ENCODE measurements around the gene CALY. TPM values are rescaled to one million over a fixed set of nuclear protein-coding genes. Genes with fewer than 3 reads are reported as not detected.
A peak's percentile ranks its signal among the peaks of the same experiment; 100 is the strongest.
"Not testable (repeated sequence)": the region's sequence is repeated elsewhere in the genome, so short reads cannot be mapped to it uniquely, and the experiment has no call there.

CALY gene
- total RNA-seq, 2 experiments from 2014 or later: not detected

- Mint-ChIP-seq H3K4me1 (ENCODE audit: low read depth) (peaks cover 14% of the 10 kb centered on the region), H3K27ac (no peak overlapping the region), H3K9me3 (no peaks in the 10 kb centered on the region), H3K27me3 (ENCODE audit: low read depth) (peaks cover 42% of the 10 kb centered on the region), H3K4me3 (peak overlapping the region; percentile 24), H3K36me3 (ENCODE audit: low read depth) (no peaks in the 10 kb centered on the region)
- peak; percentile 90 for DNase-seq
- CTCF ChIA-PET: interaction anchor here (0.6 to 2.1 kb wide), 42 partner anchors 9 to 476 kb away, joined by 3 to 16 read pairs (median 4); no protein-coding TSS in a partner anchor
- intact Hi-C loops (cut with micrococcal nuclease): loop anchor here (1.0 to 5.0 kb wide), 5 partner anchors 43 to 280 kb away; partner anchors contain the start of gene ECHS1
Measured at GRCh38 chr10:133329491-133330202, 7.0 kb downstream of the CALY start.

- peaks cover 39% of the 10 kb centered on the region for H3K27me3 Mint-ChIP-seq (ENCODE audit: low read depth)
Measured at GRCh38 chr10:133328358-133329343, 8.0 kb downstream of the CALY start.

GRCh38 chr10:133327651-133328357 is 8.9 kb downstream of the CALY start:
- CTCF ChIA-PET: interaction anchor here (1.1 to 1.4 kb wide), 5 partner anchors 9 to 245 kb away, joined by 3 to 5 read pairs (median 3); no protein-coding TSS in a partner anchor
- H3K27me3 Mint-ChIP-seq (ENCODE audit: low read depth): peaks cover 38% of the 10 kb centered on the region
- H3K9me3 Mint-ChIP-seq: no peaks in the 10 kb centered on the region
- H3K27ac Mint-ChIP-seq: no peak overlapping the region
- no peak for DNase-seq
- intact Hi-C loops (cut with micrococcal nuclease): loop anchor here (5.0 kb wide), 1 partner anchor 44 kb away; the partner anchor contains the start of gene ECHS1
- H3K36me3 Mint-ChIP-seq (ENCODE audit: low read depth): no peaks in the 10 kb centered on the region
- peaks cover 14% of the 10 kb centered on the region for H3K4me1 Mint-ChIP-seq (ENCODE audit: low read depth)
- no peak overlapping the region for H3K4me3 Mint-ChIP-seq

More at GRCh38 chr10:133328358-133329343, 8.0 kb downstream of the CALY start:
- Mint-ChIP-seq H3K4me3 (no peak overlapping the region), H3K36me3 (ENCODE audit: low read depth) (no peaks in the 10 kb centered on the region), H3K4me1 (ENCODE audit: low read depth) (peaks cover 14% of the 10 kb centered on the region), H3K27ac (no peak overlapping the region), H3K9me3 (no peaks in the 10 kb centered on the region)
- intact Hi-C loops (cut with micrococcal nuclease): loop anchor here (1.0 to 5.0 kb wide), 5 partner anchors 44 to 281 kb away; partner anchors contain the start of gene ECHS1
- CTCF ChIA-PET: interaction anchor here (0.6 to 2.1 kb wide), 38 partner anchors 8 to 245 kb away, joined by 3 to 16 read pairs (median 4); no protein-coding TSS in a partner anchor
- DNase-seq: no peak

DNA sequence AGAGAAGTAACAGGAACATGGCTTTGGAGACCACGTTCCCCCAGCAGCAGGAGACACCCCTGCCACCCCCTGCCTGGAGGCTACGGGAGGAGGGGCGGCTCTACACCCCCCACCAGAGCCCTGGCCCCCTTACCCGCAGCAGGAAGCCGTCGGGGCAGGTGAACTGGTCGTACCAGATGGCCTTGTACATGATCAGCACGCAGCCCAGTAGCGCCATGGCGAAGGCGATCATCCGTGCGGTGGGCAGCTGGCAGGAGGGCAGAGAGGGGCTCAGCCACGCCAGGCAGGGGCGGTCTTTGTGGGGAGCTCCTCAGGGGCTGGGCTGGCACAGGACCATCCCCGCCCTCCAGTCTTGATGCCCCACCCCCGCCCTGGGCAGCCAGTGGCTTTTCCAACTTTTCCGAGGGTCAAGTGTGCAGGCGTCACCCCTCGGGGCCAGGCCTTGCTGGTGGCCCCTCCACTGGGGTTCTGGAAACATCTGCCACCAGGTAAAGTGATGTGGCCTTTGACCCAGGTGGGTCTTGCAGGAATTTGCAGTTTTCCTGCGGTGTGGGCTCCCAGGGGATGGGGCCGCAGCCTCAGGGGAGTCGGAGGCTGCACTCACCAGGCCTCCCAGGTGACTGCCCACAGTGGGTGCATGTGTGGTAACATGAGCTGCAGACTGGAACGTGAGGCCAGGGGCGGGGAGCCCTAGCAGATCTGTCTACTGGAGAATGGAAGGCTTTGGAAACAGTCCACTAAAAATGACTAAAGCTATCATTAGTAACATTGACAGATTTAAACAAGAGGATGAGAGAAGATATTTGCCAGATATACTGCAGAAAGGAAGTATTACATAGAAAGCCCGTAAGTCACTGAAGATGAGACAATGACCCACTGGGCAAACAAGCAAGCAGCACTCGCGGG is 9.7 kb downstream of the CALY start:
- peaks cover 14% of the 10 kb centered on the region for H3K4me1 Mint-ChIP-seq (ENCODE audit: low read depth)
- H3K27ac Mint-ChIP-seq: no peak overlapping the region
- intact Hi-C loops (cut with micrococcal nuclease): loop anchor here (5.0 kb wide), 1 partner anchor 45 kb away; the partner anchor contains the start of gene ECHS1
- peaks cover 33% of the 10 kb centered on the region for H3K27me3 Mint-ChIP-seq (ENCODE audit: low read depth)
- no peaks in the 10 kb centered on the region for H3K9me3 Mint-ChIP-seq
- no peaks in the 10 kb centered on the region for H3K36me3 Mint-ChIP-seq (ENCODE audit: low read depth)
- DNase-seq: no peak
- CTCF ChIA-PET: interaction anchor here (1.1 to 1.4 kb wide), 3 partner anchors 12 to 38 kb away, joined by 3 read pairs; no protein-coding TSS in a partner anchor
- no peak overlapping the region for H3K4me3 Mint-ChIP-seq

DNA sequence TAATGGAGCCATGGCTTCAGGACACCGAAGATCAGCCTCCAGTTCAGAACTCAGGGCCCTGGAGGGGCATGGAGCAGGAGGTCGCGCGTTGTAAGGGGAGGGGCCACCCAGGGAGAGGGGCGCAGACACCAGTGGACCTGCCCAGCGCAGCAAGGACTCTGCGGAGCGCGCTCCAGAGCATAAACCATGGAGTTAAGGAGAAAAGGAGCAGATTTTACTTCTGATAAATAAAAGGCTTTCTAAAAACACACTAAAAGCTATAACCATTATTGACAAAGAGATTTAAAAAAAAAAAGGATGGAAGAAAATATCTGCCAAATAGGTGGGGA is 10.5 kb downstream of the CALY start:
- intact Hi-C loops (cut with micrococcal nuclease): loop anchor here (5.0 kb wide), 1 partner anchor 46 kb away; the partner anchor contains the start of gene ECHS1
- DNase-seq: no peak
- Mint-ChIP-seq H3K36me3 (ENCODE audit: low read depth) (no peaks in the 10 kb centered on the region), H3K9me3 (no peaks in the 10 kb centered on the region), H3K4me3 (no peak overlapping the region), H3K27me3 (ENCODE audit: low read depth) (peaks cover 33% of the 10 kb centered on the region), H3K4me1 (ENCODE audit: low read depth) (peaks cover 14% of the 10 kb centered on the region), H3K27ac (no peak overlapping the region)
- CTCF ChIA-PET: no interaction called here

DNA sequence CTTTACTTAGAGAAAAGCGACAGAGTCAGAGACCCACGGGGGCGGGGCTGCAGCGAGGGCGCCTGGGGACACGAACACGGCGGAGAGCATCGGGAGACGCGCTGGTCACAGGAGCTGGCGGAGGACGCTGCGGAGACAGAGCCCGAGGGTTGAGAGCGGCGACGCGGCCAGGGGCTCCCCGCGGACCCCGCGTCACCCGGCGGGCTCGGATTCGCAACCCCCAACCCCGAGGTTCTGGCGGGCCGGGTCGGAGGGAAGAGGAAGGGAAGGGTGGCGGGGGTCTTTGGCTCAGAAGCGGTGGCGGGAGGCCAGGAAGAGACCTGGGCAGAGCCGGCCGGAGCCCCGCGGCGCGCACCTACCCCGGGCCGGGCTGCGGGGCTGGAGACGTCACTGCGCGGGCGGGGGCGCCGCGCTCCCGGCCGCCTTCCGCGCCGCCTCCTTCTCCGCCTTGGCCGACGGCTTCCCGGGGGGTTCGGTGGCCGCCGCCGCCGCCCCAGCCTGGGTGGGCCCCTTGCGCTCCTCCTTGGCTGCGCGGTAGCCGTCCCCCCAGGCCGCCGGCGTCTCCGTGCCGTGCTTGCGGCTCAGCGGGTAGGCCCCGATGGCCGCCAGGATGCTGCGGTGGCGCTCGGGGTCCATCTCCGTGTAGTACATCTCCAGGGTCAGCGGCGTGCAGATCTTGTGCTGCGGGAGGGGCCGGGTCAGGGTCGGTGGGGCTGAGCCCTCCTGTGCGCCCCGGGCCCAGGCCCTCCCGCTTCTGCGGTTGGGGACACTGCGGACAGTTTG is 11.1 kb downstream of the CALY start:
- Mint-ChIP-seq H3K27ac (no peak overlapping the region), H3K36me3 (ENCODE audit: low read depth) (no peaks in the 10 kb centered on the region), H3K4me3 (peak overlapping the region; percentile 67), H3K9me3 (no peaks in the 10 kb centered on the region), H3K4me1 (ENCODE audit: low read depth) (peaks cover 14% of the 10 kb centered on the region), H3K27me3 (ENCODE audit: low read depth) (peaks cover 33% of the 10 kb centered on the region)
- no peak for DNase-seq
- intact Hi-C loops (cut with micrococcal nuclease): loop anchor here (5.0 kb wide), 1 partner anchor 47 kb away; the partner anchor contains the start of gene ECHS1
- CTCF ChIA-PET: no interaction called here

GRCh38 chr10:133324857-133325260 is 11.8 kb downstream of the CALY start:
- Mint-ChIP-seq H3K27me3 (ENCODE audit: low read depth) (peaks cover 33% of the 10 kb centered on the region), H3K36me3 (ENCODE audit: low read depth) (no peaks in the 10 kb centered on the region), H3K4me1 (ENCODE audit: low read depth) (peaks cover 12% of the 10 kb centered on the region), H3K27ac (no peak overlapping the region), H3K4me3 (no peak overlapping the region), H3K9me3 (no peaks in the 10 kb centered on the region)
- CTCF ChIA-PET: interaction anchor here (0.5 kb wide), 1 partner anchor 1537 kb away, joined by 3 read pairs; no protein-coding TSS in a partner anchor
- intact Hi-C loops (cut with micrococcal nuclease): loop anchor here (5.0 kb wide), 1 partner anchor 47 kb away; the partner anchor contains the start of gene ECHS1
- DNase-seq: no peak

GRCh38 chr10:133324198-133324792 is 12.4 kb downstream of the CALY start:
- no peak overlapping the region for H3K27ac Mint-ChIP-seq
- H3K36me3 Mint-ChIP-seq (ENCODE audit: low read depth): no peaks in the 10 kb centered on the region
- peak; percentile 73 for DNase-seq
- H3K4me3 Mint-ChIP-seq: no peak overlapping the region
- CTCF ChIA-PET: interaction anchor here (0.5 kb wide), 1 partner anchor 1536 kb away, joined by 3 read pairs; no protein-coding TSS in a partner anchor
- peaks cover 32% of the 10 kb centered on the region for H3K27me3 Mint-ChIP-seq (ENCODE audit: low read depth)
- H3K4me1 Mint-ChIP-seq (ENCODE audit: low read depth): peaks cover 9% of the 10 kb centered on the region
- H3K9me3 Mint-ChIP-seq: no peaks in the 10 kb centered on the region
- intact Hi-C loops (cut with micrococcal nuclease): no loop called here

GRCh38 chr10:133322064-133322709 is 14.5 kb downstream of the CALY start:
- Mint-ChIP-seq H3K4me1 (ENCODE audit: low read depth) (peaks cover 14% of the 10 kb centered on the region), H3K27me3 (ENCODE audit: low read depth) (peaks cover 20% of the 10 kb centered on the region)
- H3K36me3 Mint-ChIP-seq (ENCODE audit: low read depth); H3K4me3 Mint-ChIP-seq; CTCF ChIA-PET; intact Hi-C loops (cut with micrococcal nuclease); H3K9me3 Mint-ChIP-seq; H3K27ac Mint-ChIP-seq; DNase-seq: not testable (repeated sequence)

All from activated naive CD4-positive, alpha-beta T cell treated with anti-CD3 and anti-CD28 coated beads for 36 hours (primary cell).